Naive thymus-derived CD4-positive, alpha-beta T cell (primary cell): Measurements from ENCODE around the gene HACD3. TPM values are rescaled to one million over a fixed set of nuclear protein-coding genes. Genes with fewer than 3 reads are reported as not detected.

Source experiments
- ATAC-seq: fragments of 150-1000 bp; cut with Tn5 transposase; 2 replicates; pipeline ENCODE4 v1.10.0; 2021; ENCODE audit warnings: mild to moderate bottlenecking, moderate library complexity
- CTCF ChIA-PET: fragments of 350-600 bp; sonication (Branson Sonifier 250); formaldehyde crosslinking; loops from one replicate; lab custom pipeline; 2021; ENCODE audit warnings: antibody characterized with exemption; lab: Charles Lee
- POLR2A ChIA-PET: fragments of 350-600 bp; sonication (Branson Sonifier 250); formaldehyde crosslinking; loops from one replicate; lab custom pipeline; 2021; ENCODE audit warnings: antibody characterized with exemption, inconsistent platforms; lab: Charles Lee
- DNase-seq, 9 donors: peaks; one replicate each; pipeline versions ENCODE4 v3.0.0 to v3.0.0-alpha.2; 2020 to 2022; ENCODE audit warnings: mixed read lengths in 1 of 9
- H3K27ac ChIP-seq: one replicate; pipeline ENCODE4 v1.7.0; 2013; ENCODE audit warnings: mild to moderate bottlenecking, low read depth, low read length, moderate library complexity
- H3K27me3 ChIP-seq, 2 donors: one replicate each; pipeline ENCODE4 v1.7.0; 2013; ENCODE audit warnings: low read length in 2 of 2, mild to moderate bottlenecking in 2 of 2, moderate library complexity in 2 of 2; ENCODE audit not compliant: control insufficient read depth in 2 of 2, insufficient read depth in 2 of 2
- H3K36me3 ChIP-seq, 3 experiments: 1 replicate in 2 of 3; 2 replicates in 1 of 3; pipeline ENCODE4 v1.7.0; 2013; ENCODE audit warnings: low read length in 3 of 3, mild to moderate bottlenecking in 3 of 3, moderate library complexity in 1 of 3; ENCODE audit not compliant: insufficient read depth in 3 of 3, control insufficient read depth in 2 of 3
- H3K4me1 ChIP-seq, 2 donors: one replicate each; pipeline ENCODE4 v1.7.0; 2013; ENCODE audit warnings: low read length in 2 of 2, mild to moderate bottlenecking in 2 of 2, moderate library complexity in 1 of 2; ENCODE audit not compliant: control insufficient read depth in 2 of 2, insufficient read depth in 2 of 2
- H3K4me3 ChIP-seq: 2 replicates; pipeline ENCODE4 v1.7.0; 2013; ENCODE audit warnings: mild to moderate bottlenecking, low read length
- H3K9me3 ChIP-seq, 3 experiments: 1 replicate in 2 of 3; 2 replicates in 1 of 3; pipeline ENCODE4 v1.7.0; 2013; ENCODE audit warnings: low read length in 3 of 3; ENCODE audit not compliant: control insufficient read depth in 2 of 3
- H3K27ac Mint-ChIP-seq, 9 donors: one replicate each; pipeline ENCODE4 v1.8.0; 2020 to 2022; ENCODE audit warnings: mixed read lengths in 9 of 9, mild to moderate bottlenecking in 8 of 9, moderate library complexity in 5 of 9, inconsistent platforms in 2 of 9
- H3K27me3 Mint-ChIP-seq, 5 donors: one replicate each; pipeline ENCODE4 v1.8.0; 2021 to 2022; ENCODE audit warnings: mixed read lengths in 5 of 5, mild to moderate bottlenecking in 1 of 5
- H3K36me3 Mint-ChIP-seq, 5 donors: one replicate each; pipeline ENCODE4 v1.8.0; 2020 to 2022; ENCODE audit warnings: mixed read lengths in 5 of 5, mild to moderate bottlenecking in 3 of 5, inconsistent platforms in 1 of 5
- H3K4me1 Mint-ChIP-seq, 7 donors: one replicate each; pipeline ENCODE4 v1.8.0; 2020 to 2022; ENCODE audit warnings: mixed read lengths in 7 of 7, mild to moderate bottlenecking in 3 of 7, inconsistent platforms in 1 of 7
- H3K4me3 Mint-ChIP-seq, 10 donors: one replicate each; pipeline ENCODE4 v1.8.0; 2020 to 2022; ENCODE audit warnings: mild to moderate bottlenecking in 10 of 10, mixed read lengths in 10 of 10, moderate library complexity in 6 of 10, inconsistent platforms in 2 of 10
- H3K9me3 Mint-ChIP-seq, 11 donors: one replicate each; pipeline ENCODE4 v1.8.0; 2020 to 2022; ENCODE audit warnings: mixed read lengths in 11 of 11, mild to moderate bottlenecking in 4 of 11, inconsistent platforms in 1 of 11, moderate library complexity in 1 of 11
- intact Hi-C, 2 donors: fragments of 100-400 bp; cut with micrococcal nuclease; formaldehyde crosslinking; loops; one replicate each; pipeline ENCODE4 v1.15.1; 2023
- polyA plus RNA-seq, 2 donors: library from polyadenylated mRNA; unstranded; fragments of 300-500 nt; fragmentation: Illumina TruSeq; gene quantifications; one replicate each; pipeline ENCODE4 v1.2.3, GENCODE V29; 2021
- total RNA-seq, 6 experiments: library from RNA in 5 of 6; stranded (reverse) in 5 of 6; gene quantifications; 1 replicate in 5 of 6; 2 replicates in 1 of 6; pipeline ENCODE4 v1.2.3 and lab custom pipeline; 2021 to 2026

The HACD3 gene
- total and polyA plus RNA-seq, 7 experiments from 2014 or later, result 18.3 to 34.4 (median 24.9) TPM

DNA sequence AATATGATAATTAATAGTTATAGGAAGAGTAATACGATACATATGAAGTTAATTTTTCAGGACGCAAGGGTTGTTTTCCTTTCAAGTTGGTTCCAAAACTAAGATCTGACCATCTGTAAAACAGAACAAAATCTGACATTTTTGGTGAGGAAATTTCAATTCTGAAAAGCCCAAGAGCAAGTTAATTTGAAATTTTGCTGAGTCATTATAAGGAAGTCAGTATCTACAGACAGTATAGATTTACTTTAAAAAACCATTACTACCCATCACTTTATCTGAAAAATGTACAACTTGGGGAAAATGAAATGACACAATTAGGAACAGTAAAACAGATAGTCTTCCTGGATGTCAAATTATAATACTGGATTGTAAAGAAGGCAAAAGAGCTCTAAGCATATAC, 68.2 kb downstream of the HACD3 start:
- POLR2A ChIA-PET, result interaction anchor here (1.3 kb wide), 1 partner anchor 13 kb away, joined by 4 read pairs; the partner anchor contains the start of gene INTS14
- peaks cover 0 to 5% (median 0%) of the 10 kb centered on the region in 7 donors for H3K4me1 Mint-ChIP-seq
- H3K4me3 Mint-ChIP-seq, result no peak overlapping the region
- peaks cover 4 to 36% (median 13%) of the 10 kb centered on the region in 5 donors for H3K36me3 Mint-ChIP-seq
- H3K27ac Mint-ChIP-seq, result no peak overlapping the region
- ATAC-seq, result no peak
- H3K36me3 ChIP-seq, result peaks cover 13 to 76% (median 19%) of the 10 kb centered on the region in 3 experiments
- CTCF ChIA-PET, result interaction anchor here (1.3 kb wide), 1 partner anchor 694 kb away, joined by 3 read pairs; no protein-coding TSS in a partner anchor
- no peak for DNase-seq
- H3K27me3 ChIP-seq, result no peaks in the 10 kb centered on the region
- H3K9me3 Mint-ChIP-seq, result no peaks in the 10 kb centered on the region
- no peaks in the 10 kb centered on the region for H3K4me1 ChIP-seq
- intact Hi-C loops, result no loop called here
- H3K27me3 Mint-ChIP-seq, result no peaks in the 10 kb centered on the region
- H3K9me3 ChIP-seq, result no peaks in the 10 kb centered on the region
- no peak overlapping the region for H3K27ac ChIP-seq
- H3K4me3 ChIP-seq, result no peak overlapping the region

DNA sequence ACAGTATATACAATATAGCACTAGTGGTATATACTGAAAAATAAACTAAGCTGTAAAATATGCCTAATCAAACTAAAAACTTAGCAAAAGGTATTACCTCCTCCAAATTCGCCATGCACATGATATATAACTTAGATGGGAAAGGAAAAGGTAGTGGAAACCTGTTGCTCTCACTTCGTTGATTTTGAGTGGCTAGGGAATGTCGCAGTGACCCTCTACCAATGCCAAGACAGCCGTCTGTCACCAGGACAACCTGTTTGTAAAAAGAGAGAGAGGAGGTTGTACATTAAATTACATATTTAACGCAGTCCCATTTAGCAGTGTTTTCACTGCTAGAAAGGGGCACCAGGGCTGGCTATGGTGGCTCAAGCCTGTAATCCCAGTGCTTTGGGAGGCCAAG, 69.4 kb downstream of the HACD3 start:
- Mint-ChIP-seq H3K9me3 (no peaks in the 10 kb centered on the region), H3K27ac (no peak overlapping the region), H3K4me3 (no peak overlapping the region), H3K36me3 (peaks cover 4 to 37% (median 13%) of the 10 kb centered on the region in 5 donors), H3K27me3 (no peaks in the 10 kb centered on the region), H3K4me1 (peaks cover 0 to 5% (median 0%) of the 10 kb centered on the region in 7 donors)
- ChIA-PET POLR2A (interaction anchor here (0.7 kb wide), 1 partner anchor 288 kb away, joined by 3 read pairs; no protein-coding TSS in a partner anchor), CTCF (interaction anchor here (1.3 kb wide), 1 partner anchor 693 kb away, joined by 3 read pairs; no protein-coding TSS in a partner anchor)
- H3K27ac ChIP-seq, result no peak overlapping the region
- ATAC-seq (no peak), DNase-seq (no peak)
- intact Hi-C loops, result no loop called here
- H3K4me1 ChIP-seq, result no peaks in the 10 kb centered on the region
- H3K27me3 ChIP-seq, result no peaks in the 10 kb centered on the region
- H3K36me3 ChIP-seq, result peaks cover 11 to 77% (median 13%) of the 10 kb centered on the region in 3 experiments
- H3K4me3 ChIP-seq, result no peak overlapping the region
- no peaks in the 10 kb centered on the region for H3K9me3 ChIP-seq

DNA sequence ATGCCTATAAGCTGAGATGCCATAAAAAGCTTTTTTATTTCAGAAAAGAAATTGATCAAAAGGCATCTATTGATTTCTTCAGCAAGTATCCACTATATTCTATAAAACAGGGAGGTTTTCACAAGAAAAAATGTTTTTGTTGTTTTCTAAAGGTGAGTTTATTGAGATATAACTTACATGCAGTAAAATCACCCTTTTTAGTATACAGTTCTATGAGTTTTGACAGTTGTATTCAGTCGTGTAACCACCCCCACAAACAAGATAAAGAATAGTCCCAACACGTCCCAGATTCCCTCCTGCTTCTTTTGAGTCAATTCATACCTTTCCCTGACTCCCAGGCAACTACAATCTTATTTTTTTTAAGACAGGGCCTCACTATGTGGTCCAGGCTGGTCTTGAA, 72.9 kb downstream of the HACD3 start:
- intact Hi-C loops, result no loop called here
- H3K9me3 ChIP-seq, result no peaks in the 10 kb centered on the region
- Mint-ChIP-seq H3K4me3 (no peak overlapping the region), H3K36me3 (peaks cover 4 to 25% (median 7%) of the 10 kb centered on the region in 5 donors), H3K27ac (no peak overlapping the region), H3K9me3 (no peaks in the 10 kb centered on the region), H3K4me1 (peaks cover 0 to 11% (median 0%) of the 10 kb centered on the region in 7 donors), H3K27me3 (no peaks in the 10 kb centered on the region)
- no peak for DNase-seq
- H3K4me3 ChIP-seq, result no peak overlapping the region
- no peaks in the 10 kb centered on the region for H3K4me1 ChIP-seq
- H3K27me3 ChIP-seq, result no peaks in the 10 kb centered on the region
- POLR2A ChIA-PET, result no interaction called here
- ATAC-seq, result no peak
- no peak overlapping the region for H3K27ac ChIP-seq
- peaks cover 0 to 48% (median 0%) of the 10 kb centered on the region in 3 experiments for H3K36me3 ChIP-seq
- CTCF ChIA-PET, result no interaction called here

DNA sequence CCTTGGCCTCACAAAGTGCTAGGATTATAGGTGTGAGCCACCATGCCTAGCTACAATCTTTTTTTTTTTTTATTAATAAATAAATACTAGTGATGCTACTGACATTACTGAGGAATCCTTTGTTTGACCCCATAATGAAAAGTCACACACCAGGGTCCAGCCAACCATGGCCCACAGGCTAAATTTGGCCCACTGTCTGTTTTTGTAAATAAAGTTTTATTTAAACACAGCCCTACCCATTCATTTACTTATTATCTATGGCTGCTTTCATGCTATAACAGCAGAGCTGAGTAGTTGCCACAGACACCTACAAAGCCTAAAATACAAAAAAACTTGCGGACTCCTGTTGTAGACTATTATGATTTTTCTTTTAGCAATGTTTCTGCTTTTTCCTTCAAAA, 73.3 kb downstream of the HACD3 start:
- no peaks in the 10 kb centered on the region for H3K9me3 Mint-ChIP-seq
- no peaks in the 10 kb centered on the region for H3K27me3 ChIP-seq
- DNase-seq (no peak), ATAC-seq (no peak)
- H3K4me1 Mint-ChIP-seq, result peaks cover 0 to 9% (median 3%) of the 10 kb centered on the region in 7 donors
- no peak overlapping the region for H3K4me3 ChIP-seq
- no peaks in the 10 kb centered on the region for H3K9me3 ChIP-seq
- CTCF ChIA-PET, result no interaction called here
- intact Hi-C loops, result no loop called here
- peaks cover 0 to 43% (median 0%) of the 10 kb centered on the region in 3 experiments for H3K36me3 ChIP-seq
- POLR2A ChIA-PET, result no interaction called here
- H3K27me3 Mint-ChIP-seq, result no peaks in the 10 kb centered on the region
- peaks cover 2 to 21% (median 4%) of the 10 kb centered on the region in 5 donors for H3K36me3 Mint-ChIP-seq
- no peak overlapping the region for H3K27ac ChIP-seq
- H3K27ac Mint-ChIP-seq, result no peak overlapping the region
- H3K4me1 ChIP-seq, result no peaks in the 10 kb centered on the region
- H3K4me3 Mint-ChIP-seq, result no peak overlapping the region

DNA sequence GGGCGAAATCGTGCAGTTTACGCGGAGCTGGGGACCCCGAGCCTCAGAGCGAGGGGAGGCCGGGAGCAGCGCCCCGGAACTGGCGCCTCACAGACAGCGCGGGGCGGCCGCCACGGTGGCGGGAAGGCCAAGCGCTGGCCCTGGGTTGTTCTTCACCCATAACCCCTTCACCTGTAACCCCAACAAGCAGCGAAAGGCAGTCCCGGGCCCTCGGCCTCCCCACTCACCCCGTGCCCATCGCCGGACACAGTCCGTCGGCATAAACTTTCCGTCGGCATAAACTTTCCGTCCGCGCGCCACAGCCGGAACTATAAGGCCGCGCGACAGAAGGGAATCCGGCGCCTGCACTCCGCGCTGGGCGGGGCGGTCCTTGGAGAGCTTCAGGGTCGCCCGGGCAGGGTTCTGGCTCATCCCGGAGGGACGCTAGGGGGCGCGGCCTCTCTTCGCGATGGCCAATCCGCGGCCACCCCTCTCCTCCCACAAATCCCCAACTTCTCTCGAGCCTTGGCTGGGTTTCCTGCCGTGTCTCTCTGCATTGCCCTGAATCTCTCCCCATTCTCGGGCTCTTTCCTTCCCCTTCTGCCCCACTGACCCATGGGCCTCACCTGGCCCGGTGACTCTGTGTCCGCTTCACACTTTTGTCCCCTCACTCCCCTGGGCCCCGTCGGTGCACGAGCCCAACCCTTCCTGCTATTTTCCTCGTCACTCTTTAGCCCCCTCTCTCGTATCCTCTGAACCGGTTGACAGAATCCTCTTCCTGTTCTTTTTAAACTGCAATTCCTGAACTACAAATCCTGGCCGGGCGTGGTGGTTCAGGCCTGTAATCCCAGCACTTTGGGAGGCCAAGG, 80.8 kb downstream of the HACD3 start, which contains the start of gene INTS14:
TSS of gene INTS14 (minus strand) at position 261 of the 848 bp plus-strand sequence. CDS start 3,751 bp downstream, outside the sequence.
- H3K9me3 ChIP-seq, result no peaks in the 10 kb centered on the region
- peaks cover 0 to 2% (median 0%) of the 10 kb centered on the region in 11 donors for H3K9me3 Mint-ChIP-seq
- no peaks in the 10 kb centered on the region for H3K27me3 ChIP-seq
- DNase-seq (peak; percentile 74 to 96 (median 80)), ATAC-seq (peak; percentile 99)
- intact Hi-C loops, result loop anchor here (1.0 to 10.0 kb wide), 10 partner anchors 28 to 886 kb away; partner anchors contain the start of genes DPP8 (in 2 of the 2), RAB11A (in 2 of the 2), CLPX (in 1 of the 2) and DIS3L (in 1 of the 2)
- peaks cover 18 to 21% of the 10 kb centered on the region in 2 donors for H3K4me1 ChIP-seq
- POLR2A ChIA-PET, result interaction anchor here (0.6 to 2.2 kb wide), 7 partner anchors 13 to 627 kb away, joined by 3 to 11 read pairs (median 4); partner anchors contain the start of gene RAB11A
- H3K36me3 ChIP-seq, result no peaks in the 10 kb centered on the region
- H3K4me3 ChIP-seq, result peak within 1 kb of the TSS; percentile 97
- H3K27ac ChIP-seq, result peak within 1 kb of the TSS; percentile 89
- H3K4me1 Mint-ChIP-seq, result peaks cover 11 to 44% (median 32%) of the 10 kb centered on the region in 7 donors
- H3K27me3 Mint-ChIP-seq, result no peaks in the 10 kb centered on the region
- no peaks in the 10 kb centered on the region for H3K36me3 Mint-ChIP-seq
- peak within 1 kb of the TSS; percentile 95 to 99 (median 98) for H3K4me3 Mint-ChIP-seq
- CTCF ChIA-PET, result interaction anchor here (0.6 to 0.8 kb wide), 2 partner anchors 49 to 79 kb away, joined by 3 to 4 read pairs; no protein-coding TSS in a partner anchor
- H3K27ac Mint-ChIP-seq, result peak within 1 kb of the TSS; percentile 97 to 100 (median 98)

DNA sequence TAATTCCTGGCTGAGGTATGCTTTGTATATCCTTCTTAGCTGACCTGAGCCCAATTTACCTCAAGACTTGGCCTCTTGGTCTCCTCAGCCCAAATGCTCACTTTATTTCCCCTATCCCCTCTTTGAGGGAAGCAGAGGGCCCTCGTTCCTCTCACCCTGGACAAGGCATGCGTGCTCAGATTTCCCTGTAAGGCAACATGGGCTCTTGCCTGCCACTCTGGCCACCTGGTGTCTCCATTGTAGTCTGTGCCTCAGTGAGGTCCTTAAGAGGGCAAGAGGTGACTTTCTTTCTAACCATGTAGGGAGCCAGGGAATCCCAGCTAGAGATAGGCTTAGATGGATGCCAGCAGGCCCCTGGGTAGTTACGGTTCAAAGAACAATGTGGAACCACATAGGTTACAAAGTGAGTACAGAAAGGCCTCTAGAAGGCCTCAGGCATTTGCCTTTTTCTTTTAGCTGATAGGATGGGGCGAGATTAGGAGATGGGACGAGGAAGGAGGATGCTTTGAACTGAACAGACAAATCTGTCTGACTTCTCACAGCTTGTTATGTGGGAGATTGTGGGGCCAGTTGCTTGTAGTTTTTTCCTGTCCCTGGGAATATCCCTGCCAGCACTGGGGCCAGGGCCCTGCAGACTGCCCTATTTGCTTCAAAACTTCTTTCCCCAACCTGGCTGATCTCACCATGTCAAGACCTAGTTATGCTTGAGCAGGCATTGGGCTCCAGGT, 81.8 kb downstream of the HACD3 start:
- H3K36me3 Mint-ChIP-seq, result peaks cover 0 to 2% (median 0%) of the 10 kb centered on the region in 5 donors
- H3K9me3 Mint-ChIP-seq, result peaks cover 0 to 2% (median 0%) of the 10 kb centered on the region in 11 donors
- peaks cover 11 to 44% (median 32%) of the 10 kb centered on the region in 7 donors for H3K4me1 Mint-ChIP-seq
- intact Hi-C loops, result loop anchor here (1.0 to 10.0 kb wide), 10 partner anchors 29 to 885 kb away; partner anchors contain the start of genes DPP8 (in 2 of the 2), RAB11A (in 2 of the 2), CLPX (in 1 of the 2) and DIS3L (in 1 of the 2)
- ChIA-PET POLR2A (interaction anchor here (0.6 to 2.2 kb wide), 5 partner anchors 14 to 628 kb away, joined by 3 to 11 read pairs (median 4); partner anchors contain the start of gene RAB11A), CTCF (no interaction called here)
- DNase-seq (no peak), ATAC-seq (no peak)
- Histone ChIP-seq H3K4me1 (peaks cover 18 to 21% of the 10 kb centered on the region in 2 donors), H3K27me3 (no peaks in the 10 kb centered on the region), H3K27ac (peak overlapping the region; percentile 89), H3K4me3 (peak overlapping the region; percentile 97), H3K36me3 (no peaks in the 10 kb centered on the region), H3K9me3 (no peaks in the 10 kb centered on the region)
- peak overlapping the region; percentile 97 to 100 (median 98) for H3K27ac Mint-ChIP-seq
- peaks cover 0 to 2% (median 0%) of the 10 kb centered on the region in 5 donors for H3K27me3 Mint-ChIP-seq
- peak overlapping the region; percentile 95 to 99 (median 98) for H3K4me3 Mint-ChIP-seq
